Keratinocyte (primary cell): ENCODE results near the gene CRYL1. TPM values are rescaled to one million over a fixed set of nuclear protein-coding genes. Genes with fewer than 3 reads are reported as not detected.

Experiments used
- DNase-seq: peaks from one replicate; pipeline ENCODE4 v3.0.0-alpha.2; 2011; ENCODE audit warnings: low read depth, missing footprints, low spot score
- FAIRE-seq: peaks from 2 replicates; lab custom pipeline; 2011; peaks lifted over from hg19 to GRCh38; lab: Jason Lieb, UNC
- H2AFZ ChIP-seq: 2 replicates; pipeline ENCODE4 v1.6.0; 2012; ENCODE audit warnings: low read length, control low read depth, inconsistent platforms; ENCODE audit not compliant: control insufficient read depth
- H3K27ac ChIP-seq: 2 replicates; pipeline ENCODE4 v1.5.1; 2011; ENCODE audit warnings: low read length; ENCODE audit not compliant: control insufficient read depth, insufficient read depth
- H3K27me3 ChIP-seq: 3 replicates; pipeline ENCODE4 v1.6.0; 2011; ENCODE audit warnings: low read length; ENCODE audit not compliant: control insufficient read depth, insufficient read depth; ENCODE audit errors: extremely low read depth
- H3K36me3 ChIP-seq, 2 experiments: 2 replicates in 1 of 2; 3 replicates in 1 of 2; pipeline ENCODE4 v1.5.1; 2011; ENCODE audit warnings: low read length in 2 of 2, mild to moderate bottlenecking in 1 of 2; ENCODE audit not compliant: control insufficient read depth in 2 of 2, insufficient read depth in 2 of 2; ENCODE audit errors: extremely low read depth in 1 of 2
- H3K4me1 ChIP-seq: 3 replicates; pipeline ENCODE4 v1.5.1; 2011; ENCODE audit warnings: low read length; ENCODE audit not compliant: control insufficient read depth, insufficient read depth; ENCODE audit errors: extremely low read depth
- H3K4me2 ChIP-seq: 3 replicates; pipeline ENCODE4 v1.6.0; 2011; ENCODE audit warnings: low read depth, low read length; ENCODE audit not compliant: control insufficient read depth, insufficient read depth; ENCODE audit errors: extremely low read depth
- H3K4me3 ChIP-seq, 3 experiments: fragments of 200-600 bp in 1 of 3; sonication (generic) in 1 of 3; 2 replicates in 2 of 3; 3 replicates in 1 of 3; pipeline ENCODE4 v1.5.1; 2011 to 2016; ENCODE audit warnings: low read length in 3 of 3, mild to moderate bottlenecking in 3 of 3, control low read depth in 2 of 3, inconsistent platforms in 1 of 3, low read depth in 1 of 3, mixed read lengths in 1 of 3, mixed run types in 1 of 3, moderate library complexity in 1 of 3; ENCODE audit not compliant: control insufficient read depth in 2 of 3, insufficient read depth in 2 of 3; ENCODE audit errors: extremely low read depth in 1 of 3
- H3K79me2 ChIP-seq: 2 replicates; pipeline ENCODE4 v1.6.0; 2012; ENCODE audit warnings: low read length; ENCODE audit not compliant: control insufficient read depth, insufficient read depth
- H3K9ac ChIP-seq: 3 replicates; pipeline ENCODE4 v1.6.0; 2011; ENCODE audit warnings: low read length; ENCODE audit not compliant: control insufficient read depth, insufficient read depth; ENCODE audit errors: extremely low read depth
- H3K9me1 ChIP-seq: 3 replicates; pipeline ENCODE4 v1.6.0; 2011; ENCODE audit warnings: low read length; ENCODE audit not compliant: control insufficient read depth, insufficient read depth; ENCODE audit errors: extremely low read depth
- H3K9me3 ChIP-seq: 2 replicates; pipeline ENCODE4 v1.5.1; 2012; ENCODE audit warnings: low read depth, low read length; ENCODE audit not compliant: control insufficient read depth
- H4K20me1 ChIP-seq: 3 replicates; pipeline ENCODE4 v1.6.0; 2011; ENCODE audit warnings: low read length; ENCODE audit not compliant: control insufficient read depth, insufficient read depth; ENCODE audit errors: extremely low read depth
- EZH2 ChIP-seq: IDR thresholded peaks from one replicate; pipeline ENCODE4 v1.6.1; 2012; ENCODE audit warnings: inconsistent platforms, mild to moderate bottlenecking, low read length, moderate library complexity
- dilution Hi-C: fragments of 300-500 bp; cut with MboI; formaldehyde crosslinking; loops from one replicate; pipeline ENCODE4 v1.7.0; 2020; ENCODE audit warnings: low sequenced_read_pairs; ENCODE audit not compliant: extremely low pct_ligation_motif_present
- polyA plus RNA-seq, 5 experiments: library from polyadenylated mRNA; depleted of rRNA in 3 of 5; stranded (reverse) in 3 of 5; stranded (forward) in 1 of 5; unstranded in 1 of 5; fragments of >200 nt; gene quantifications; 1 replicate in 1 of 5; 2 replicates in 3 of 5; 3 replicates in 1 of 5; pipeline versions ENCODE4 v1.2.1 to v1.2.3, GENCODE V29; 2011 to 2012; ENCODE audit warnings: missing spikeins in 2 of 5, low read depth in 1 of 5, low replicate concordance in 1 of 5
- TF ChIP-seq, protein P1 (sequence below), 3 experiments: IDR thresholded peaks in 1 of 3; conservative IDR thresholded peaks in 1 of 3; optimal IDR thresholded peaks in 1 of 3; 2 replicates in 2 of 3; 3 replicates in 1 of 3; pipeline versions ENCODE3 to v1.5.1; 2011; ENCODE audit warnings: low read length in 3 of 3, mild to moderate bottlenecking in 3 of 3, moderate library complexity in 2 of 3, control low read depth in 1 of 3, inconsistent platforms in 1 of 3; ENCODE audit not compliant: insufficient read depth in 2 of 3; ENCODE audit errors: extremely low read depth in 1 of 3

Gene CRYL1
- polyA plus RNA-seq, 1 donor (not counting 4 experiments of a cell fraction or from before 2014, with no cell fraction given): 27.2 TPM

DNA sequence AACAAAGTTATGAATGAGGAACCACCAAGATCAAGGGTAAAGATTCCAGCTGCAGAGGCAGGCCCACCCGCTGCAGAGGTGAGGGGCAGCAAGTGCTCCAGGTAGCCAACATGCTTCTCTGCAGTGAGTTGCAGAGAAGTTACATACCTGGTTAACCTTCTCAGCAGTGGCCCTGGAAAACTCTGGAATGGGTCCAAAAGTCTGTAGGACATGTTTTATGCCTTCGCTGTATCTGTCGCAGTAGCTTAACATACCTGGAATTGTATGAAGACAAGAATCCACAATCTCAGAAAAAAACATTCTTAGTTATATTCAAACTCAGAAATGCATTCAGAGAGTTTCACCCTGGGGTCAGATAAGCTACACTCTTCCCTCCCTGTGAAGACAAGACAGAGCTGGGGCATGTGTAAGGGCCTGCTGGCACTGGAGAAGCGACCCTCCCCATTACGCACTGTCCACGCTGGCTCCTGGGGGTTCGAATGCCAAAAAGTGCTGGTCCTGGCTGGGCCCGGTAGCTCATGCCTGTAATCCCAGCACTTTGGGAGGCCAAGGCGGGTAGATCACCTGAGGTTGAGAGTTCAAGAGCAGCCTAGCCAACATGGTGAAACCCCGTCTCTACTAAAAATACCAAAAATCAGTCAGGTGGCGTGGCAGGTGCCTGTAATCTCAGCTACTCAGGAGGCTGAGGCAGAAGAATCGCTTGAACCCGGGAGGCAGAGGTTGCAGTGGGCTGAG, 121.0 kb downstream of the CRYL1 start:
- H3K4me3 ChIP-seq: no peak overlapping the region
- H4K20me1 ChIP-seq: no peaks in the 10 kb centered on the region
- peaks cover 62% of the 10 kb centered on the region for H3K4me1 ChIP-seq
- dilution Hi-C loops: no loop called here
- H3K9me3 ChIP-seq: no peaks in the 10 kb centered on the region
- no peaks in the 10 kb centered on the region for H3K36me3 ChIP-seq
- H2AFZ ChIP-seq: no peak overlapping the region
- no peak for TF ChIP-seq EZH2
- TF ChIP-seq, protein P1, sequence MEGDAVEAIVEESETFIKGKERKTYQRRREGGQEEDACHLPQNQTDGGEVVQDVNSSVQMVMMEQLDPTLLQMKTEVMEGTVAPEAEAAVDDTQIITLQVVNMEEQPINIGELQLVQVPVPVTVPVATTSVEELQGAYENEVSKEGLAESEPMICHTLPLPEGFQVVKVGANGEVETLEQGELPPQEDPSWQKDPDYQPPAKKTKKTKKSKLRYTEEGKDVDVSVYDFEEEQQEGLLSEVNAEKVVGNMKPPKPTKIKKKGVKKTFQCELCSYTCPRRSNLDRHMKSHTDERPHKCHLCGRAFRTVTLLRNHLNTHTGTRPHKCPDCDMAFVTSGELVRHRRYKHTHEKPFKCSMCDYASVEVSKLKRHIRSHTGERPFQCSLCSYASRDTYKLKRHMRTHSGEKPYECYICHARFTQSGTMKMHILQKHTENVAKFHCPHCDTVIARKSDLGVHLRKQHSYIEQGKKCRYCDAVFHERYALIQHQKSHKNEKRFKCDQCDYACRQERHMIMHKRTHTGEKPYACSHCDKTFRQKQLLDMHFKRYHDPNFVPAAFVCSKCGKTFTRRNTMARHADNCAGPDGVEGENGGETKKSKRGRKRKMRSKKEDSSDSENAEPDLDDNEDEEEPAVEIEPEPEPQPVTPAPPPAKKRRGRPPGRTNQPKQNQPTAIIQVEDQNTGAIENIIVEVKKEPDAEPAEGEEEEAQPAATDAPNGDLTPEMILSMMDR (optimal IDR thresholded peaks at IDR 0.05 in 1 of 3, IDR thresholded peaks at IDR 0.05 in 1 of 3, conservative IDR thresholded peaks at IDR 0.05 in 1 of 3; ENCODE audit: extremely low read depth in 1 of 3, insufficient read depth in 2 of 3, low read length in 3 of 3): no peak
- no peak overlapping the region for H3K4me2 ChIP-seq
- FAIRE-seq (no peak), DNase-seq (no peak)
- no peak overlapping the region for H3K27ac ChIP-seq
- H3K27me3 ChIP-seq: no peaks in the 10 kb centered on the region
- H3K79me2 ChIP-seq: no peaks in the 10 kb centered on the region
- H3K9ac ChIP-seq: no peak overlapping the region
- H3K9me1 ChIP-seq: no peaks in the 10 kb centered on the region

DNA sequence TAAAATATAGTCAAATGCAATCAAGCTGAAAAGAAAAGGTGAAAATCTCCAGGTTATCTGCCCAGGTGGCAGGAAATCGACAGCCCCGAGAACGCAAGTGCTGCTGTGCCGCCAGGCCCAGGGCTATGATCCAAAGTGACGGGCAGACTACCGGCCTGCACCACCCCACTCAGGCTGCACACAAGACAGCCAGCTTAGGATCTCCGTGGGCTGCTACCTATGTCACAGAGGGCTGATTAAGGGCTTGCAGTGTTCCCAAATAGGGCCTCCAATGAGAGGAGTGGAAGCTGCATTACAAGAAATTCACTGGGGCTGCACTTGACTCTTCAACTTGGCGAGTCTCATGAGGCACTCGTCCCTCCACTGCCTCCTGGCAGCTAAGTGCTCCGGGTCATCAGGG, 121.8 kb downstream of the CRYL1 start:
- no peaks in the 10 kb centered on the region for H3K9me3 ChIP-seq
- TF ChIP-seq, protein P1 (optimal IDR thresholded peaks at IDR 0.05 in 1 of 3, IDR thresholded peaks at IDR 0.05 in 1 of 3, conservative IDR thresholded peaks at IDR 0.05 in 1 of 3; ENCODE audit: extremely low read depth in 1 of 3, insufficient read depth in 2 of 3, low read length in 3 of 3): no peak
- TF ChIP-seq EZH2: no peak
- H3K9me1 ChIP-seq: no peaks in the 10 kb centered on the region
- H3K79me2 ChIP-seq: no peaks in the 10 kb centered on the region
- H3K27me3 ChIP-seq: no peaks in the 10 kb centered on the region
- no peak overlapping the region for H3K4me2 ChIP-seq
- H3K4me1 ChIP-seq: peaks cover 62% of the 10 kb centered on the region
- H4K20me1 ChIP-seq: no peaks in the 10 kb centered on the region
- H3K4me3 ChIP-seq: no peak overlapping the region
- dilution Hi-C loops: no loop called here
- FAIRE-seq (no peak), DNase-seq (no peak)
- H2AFZ ChIP-seq: no peak overlapping the region
- H3K9ac ChIP-seq: no peak overlapping the region
- H3K36me3 ChIP-seq: no peaks in the 10 kb centered on the region
- H3K27ac ChIP-seq: no peak overlapping the region
